MM.1S (cell line): ENCODE results near the gene C12orf60.

ENCODE experiments used
- EZH2 ChIP-seq: fragments of 300-600 bp; sonication (generic); optimal IDR thresholded peaks from 2 replicates; pipeline ENCODE3; 2017; ENCODE audit warnings: low read depth, mild to moderate bottlenecking, antibody characterized with exemption, low read length, mixed read lengths
- EZH2phosphoT487 ChIP-seq: fragments of 300-600 bp; sonication (generic); IDR thresholded peaks from 2 replicates; pipeline ENCODE4 v1.6.1; 2018; ENCODE audit warnings: antibody characterized with exemption, low read length
- TF ChIP-seq, protein P1 (sequence below): fragments of 300-600 bp; sonication (generic); IDR thresholded peaks from 2 replicates; pipeline ENCODE4 v1.5.1; 2016; ENCODE audit warnings: antibody characterized with exemption, low read length, mixed read lengths

DNA sequence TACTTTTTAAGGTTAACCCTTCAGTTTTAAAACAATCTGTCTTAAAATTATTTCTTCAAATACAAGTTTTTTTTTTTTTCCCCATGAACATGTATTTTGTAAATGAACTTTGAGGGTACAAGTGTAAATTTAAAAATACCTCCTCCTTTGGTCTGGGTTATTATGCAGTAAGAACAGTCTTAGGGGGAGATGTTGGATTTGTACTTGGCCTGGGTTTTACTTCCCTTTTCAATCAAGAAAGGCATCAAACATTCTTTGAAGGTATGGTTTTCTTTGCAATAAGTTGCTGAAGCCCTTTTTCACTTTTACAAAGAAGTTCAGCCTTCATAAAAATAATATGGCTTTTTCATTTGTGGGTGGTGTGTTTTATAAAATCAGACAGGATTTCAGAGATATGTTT is 20.7 kb upstream of the C12orf60 start:
- TF ChIP-seq, protein P1, sequence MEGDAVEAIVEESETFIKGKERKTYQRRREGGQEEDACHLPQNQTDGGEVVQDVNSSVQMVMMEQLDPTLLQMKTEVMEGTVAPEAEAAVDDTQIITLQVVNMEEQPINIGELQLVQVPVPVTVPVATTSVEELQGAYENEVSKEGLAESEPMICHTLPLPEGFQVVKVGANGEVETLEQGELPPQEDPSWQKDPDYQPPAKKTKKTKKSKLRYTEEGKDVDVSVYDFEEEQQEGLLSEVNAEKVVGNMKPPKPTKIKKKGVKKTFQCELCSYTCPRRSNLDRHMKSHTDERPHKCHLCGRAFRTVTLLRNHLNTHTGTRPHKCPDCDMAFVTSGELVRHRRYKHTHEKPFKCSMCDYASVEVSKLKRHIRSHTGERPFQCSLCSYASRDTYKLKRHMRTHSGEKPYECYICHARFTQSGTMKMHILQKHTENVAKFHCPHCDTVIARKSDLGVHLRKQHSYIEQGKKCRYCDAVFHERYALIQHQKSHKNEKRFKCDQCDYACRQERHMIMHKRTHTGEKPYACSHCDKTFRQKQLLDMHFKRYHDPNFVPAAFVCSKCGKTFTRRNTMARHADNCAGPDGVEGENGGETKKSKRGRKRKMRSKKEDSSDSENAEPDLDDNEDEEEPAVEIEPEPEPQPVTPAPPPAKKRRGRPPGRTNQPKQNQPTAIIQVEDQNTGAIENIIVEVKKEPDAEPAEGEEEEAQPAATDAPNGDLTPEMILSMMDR: no peak
- TF ChIP-seq EZH2phosphoT487 (no peak), EZH2 (no peak)
